ENCODE measurements around the gene ST6GALNAC3.

Gene ST6GALNAC3

GRCh38 chr1:76568573-76569238 is 494.2 kb downstream of the ST6GALNAC3 start:
- DNase-seq (ENCODE audit: extremely low spot score): no peak
- ChIA-PET CTCF (no interaction called here), POLR2A (no interaction called here)
- TF ChIP-seq LEF1 (IDR thresholded peaks at IDR 0.05; ENCODE audit: borderline replicate concordance): no peak
- no peak for TF ChIP-seq SUZ12 (IDR thresholded peaks at IDR 0.05)
- TF ChIP-seq L3MBTL2 (conservative IDR thresholded peaks at IDR 0.05): no peak
- TF ChIP-seq ELF4 (IDR thresholded peaks at IDR 0.05): no peak
- TF ChIP-seq TARDBP (IDR thresholded peaks at IDR 0.05): no peak
- TF ChIP-seq CTBP1 (IDR thresholded peaks at IDR 0.05; ENCODE audit: borderline replicate concordance): no peak

GRCh38 chr1:76571248-76571647 is 496.7 kb downstream of the ST6GALNAC3 start:
- POLR2A ChIA-PET: no interaction called here
- CTCF ChIA-PET: no interaction called here

GRCh38 chr1:76572229-76572628 is 497.7 kb downstream of the ST6GALNAC3 start:
- ChIA-PET CTCF (no interaction called here), POLR2A (no interaction called here)

More at GRCh38 chr1:76571248-76571647, 496.7 kb downstream of the ST6GALNAC3 start:
- TF ChIP-seq BHLHE40 (IDR thresholded peaks at IDR 0.05; ENCODE audit: borderline replicate concordance): no peak
- TF ChIP-seq SP1 (IDR thresholded peaks at IDR 0.05): no peak
- no peak for TF ChIP-seq ARNT (IDR thresholded peaks at IDR 0.05)
- TF ChIP-seq FOXK2 (IDR thresholded peaks at IDR 0.05): no peak
- TF ChIP-seq TARDBP (IDR thresholded peaks at IDR 0.05): no peak
- no peak for TF ChIP-seq FOXA1 (IDR thresholded peaks at IDR 0.05)
- TF ChIP-seq ELF4 (IDR thresholded peaks at IDR 0.05): no peak
- no peak for TF ChIP-seq SUZ12 (IDR thresholded peaks at IDR 0.05)
- DNase-seq (ENCODE audit: extremely low spot score): no peak

GRCh38 chr1:76576876-76577524 is 502.5 kb downstream of the ST6GALNAC3 start:
- no peak for DNase-seq (ENCODE audit: extremely low spot score)
- ChIA-PET POLR2A (no interaction called here), CTCF (no interaction called here)
- TF ChIP-seq ZNF384 (IDR thresholded peaks at IDR 0.05) (no peak), HDGF (IDR thresholded peaks at IDR 0.05; ENCODE audit: borderline replicate concordance) (no peak), L3MBTL2 (conservative IDR thresholded peaks at IDR 0.05) (no peak), FOXM1 (IDR thresholded peaks at IDR 0.05; ENCODE audit: borderline replicate concordance) (no peak), PKNOX1 (IDR thresholded peaks at IDR 0.05) (no peak), ARNT (IDR thresholded peaks at IDR 0.05) (no peak), BHLHE40 (IDR thresholded peaks at IDR 0.05; ENCODE audit: borderline replicate concordance) (no peak), SUZ12 (IDR thresholded peaks at IDR 0.05) (no peak)

More at GRCh38 chr1:76572229-76572628, 497.7 kb downstream of the ST6GALNAC3 start:
- TF ChIP-seq SUZ12 (IDR thresholded peaks at IDR 0.05) (no peak), FOXM1 (IDR thresholded peaks at IDR 0.05; ENCODE audit: borderline replicate concordance) (no peak), TARDBP (IDR thresholded peaks at IDR 0.05) (no peak), NFRKB (IDR thresholded peaks at IDR 0.05) (no peak), FOXK2 (IDR thresholded peaks at IDR 0.05) (no peak), FOXA1 (IDR thresholded peaks at IDR 0.05) (no peak), PKNOX1 (IDR thresholded peaks at IDR 0.05) (no peak), ARNT (IDR thresholded peaks at IDR 0.05) (no peak), LEF1 (IDR thresholded peaks at IDR 0.05; ENCODE audit: borderline replicate concordance) (no peak), SP1 (IDR thresholded peaks at IDR 0.05) (no peak), ELF4 (IDR thresholded peaks at IDR 0.05) (no peak), CTBP1 (IDR thresholded peaks at IDR 0.05; ENCODE audit: borderline replicate concordance) (no peak), ZNF384 (IDR thresholded peaks at IDR 0.05) (no peak), HDGF (IDR thresholded peaks at IDR 0.05; ENCODE audit: borderline replicate concordance) (no peak), L3MBTL2 (conservative IDR thresholded peaks at IDR 0.05) (no peak), BHLHE40 (IDR thresholded peaks at IDR 0.05; ENCODE audit: borderline replicate concordance) (no peak)
- DNase-seq (ENCODE audit: extremely low spot score): no peak

- POLR2A ChIA-PET: no interaction called here
- no peak for DNase-seq (ENCODE audit: extremely low spot score)
- TF ChIP-seq ARNT (IDR thresholded peaks at IDR 0.05) (no peak), L3MBTL2 (conservative IDR thresholded peaks at IDR 0.05) (no peak), NFRKB (IDR thresholded peaks at IDR 0.05) (no peak), BHLHE40 (IDR thresholded peaks at IDR 0.05; ENCODE audit: borderline replicate concordance) (no peak), FOXM1 (IDR thresholded peaks at IDR 0.05; ENCODE audit: borderline replicate concordance) (no peak), TARDBP (IDR thresholded peaks at IDR 0.05) (no peak), CTBP1 (IDR thresholded peaks at IDR 0.05; ENCODE audit: borderline replicate concordance) (no peak), ELF4 (IDR thresholded peaks at IDR 0.05) (no peak), FOXA1 (IDR thresholded peaks at IDR 0.05) (no peak), PKNOX1 (IDR thresholded peaks at IDR 0.05) (no peak), SP1 (IDR thresholded peaks at IDR 0.05) (no peak), HDGF (IDR thresholded peaks at IDR 0.05; ENCODE audit: borderline replicate concordance) (no peak), SUZ12 (IDR thresholded peaks at IDR 0.05) (no peak), ZNF384 (IDR thresholded peaks at IDR 0.05) (no peak), FOXK2 (IDR thresholded peaks at IDR 0.05) (no peak), LEF1 (IDR thresholded peaks at IDR 0.05; ENCODE audit: borderline replicate concordance) (no peak)
- CTCF ChIA-PET: no interaction called here
Measured at GRCh38 chr1:76577525-76578185, 503.1 kb downstream of the ST6GALNAC3 start.

GRCh38 chr1:76580206-76580605 is 505.7 kb downstream of the ST6GALNAC3 start:
- DNase-seq (ENCODE audit: extremely low spot score): no peak
- ChIA-PET POLR2A (no interaction called here), CTCF (no interaction called here)
- no peak for TF ChIP-seq BHLHE40 (IDR thresholded peaks at IDR 0.05; ENCODE audit: borderline replicate concordance)
- no peak for TF ChIP-seq PKNOX1 (IDR thresholded peaks at IDR 0.05)
- no peak for TF ChIP-seq ELF4 (IDR thresholded peaks at IDR 0.05)
- TF ChIP-seq SUZ12 (IDR thresholded peaks at IDR 0.05): no peak
- no peak for TF ChIP-seq L3MBTL2 (conservative IDR thresholded peaks at IDR 0.05)
- TF ChIP-seq FOXM1 (IDR thresholded peaks at IDR 0.05; ENCODE audit: borderline replicate concordance): no peak
- no peak for TF ChIP-seq SP1 (IDR thresholded peaks at IDR 0.05)
- TF ChIP-seq ZNF384 (IDR thresholded peaks at IDR 0.05): no peak
- TF ChIP-seq ARNT (IDR thresholded peaks at IDR 0.05): no peak
- no peak for TF ChIP-seq TARDBP (IDR thresholded peaks at IDR 0.05)
- no peak for TF ChIP-seq FOXA1 (IDR thresholded peaks at IDR 0.05)
- no peak for TF ChIP-seq HDGF (IDR thresholded peaks at IDR 0.05; ENCODE audit: borderline replicate concordance)
- TF ChIP-seq CTBP1 (IDR thresholded peaks at IDR 0.05; ENCODE audit: borderline replicate concordance): no peak

All from HEK293T (cell line).